ENCODE data around the gene TTPAL.

Gene TTPAL, protein sequence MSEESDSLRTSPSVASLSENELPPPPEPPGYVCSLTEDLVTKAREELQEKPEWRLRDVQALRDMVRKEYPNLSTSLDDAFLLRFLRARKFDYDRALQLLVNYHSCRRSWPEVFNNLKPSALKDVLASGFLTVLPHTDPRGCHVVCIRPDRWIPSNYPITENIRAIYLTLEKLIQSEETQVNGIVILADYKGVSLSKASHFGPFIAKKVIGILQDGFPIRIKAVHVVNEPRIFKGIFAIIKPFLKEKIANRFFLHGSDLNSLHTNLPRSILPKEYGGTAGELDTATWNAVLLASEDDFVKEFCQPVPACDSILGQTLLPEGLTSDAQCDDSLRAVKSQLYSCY

DNA sequence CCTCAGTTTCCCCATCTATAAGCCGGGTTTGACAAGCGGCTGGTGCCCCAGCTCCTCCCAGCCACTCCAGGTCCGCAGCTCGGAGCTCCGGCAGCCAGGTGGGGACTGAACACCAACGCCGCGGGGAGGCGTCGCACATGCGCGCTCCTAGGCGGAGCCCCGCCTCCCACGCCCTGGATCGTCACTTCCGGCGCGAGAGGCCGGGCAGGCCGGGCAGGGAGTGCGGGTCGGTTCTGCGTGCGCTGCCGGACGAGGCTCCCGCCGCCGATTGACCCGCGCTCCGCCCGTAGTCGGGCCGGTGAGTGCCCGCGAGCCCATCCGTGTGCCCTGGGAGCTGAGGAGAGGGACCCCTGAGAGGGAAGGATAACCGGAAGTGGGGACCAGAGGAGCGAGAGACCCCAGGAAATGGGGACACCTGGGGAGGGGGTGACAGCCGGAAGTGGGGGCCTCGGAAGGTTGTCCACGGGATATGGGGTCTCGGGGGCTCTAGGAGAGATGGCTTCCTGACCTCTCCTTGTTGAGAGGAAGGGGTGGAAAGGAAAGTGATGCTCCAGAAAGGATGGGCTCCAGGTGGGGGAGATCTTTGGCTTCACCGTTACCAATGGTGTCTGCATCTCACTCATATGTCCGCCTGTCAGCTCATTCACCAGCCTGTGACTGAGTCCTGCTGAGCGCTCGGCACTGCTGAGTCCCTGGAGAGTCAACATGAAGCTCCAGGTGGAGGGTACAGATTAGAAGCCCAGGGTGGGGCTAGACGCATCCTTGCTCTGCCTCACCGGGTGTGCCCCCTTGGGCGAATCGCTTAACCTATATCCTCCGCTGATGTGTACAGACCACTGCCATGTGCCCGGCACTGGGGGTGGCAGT is at the start of gene TTPAL:
Gene TTPAL (plus strand): TSS at position 181 of the 867 bp plus-strand sequence. CDS start 4,126 bp downstream, outside the sequence.
- DNase-seq (ENCODE audit: low spot score), result peak; percentile 85

DNA sequence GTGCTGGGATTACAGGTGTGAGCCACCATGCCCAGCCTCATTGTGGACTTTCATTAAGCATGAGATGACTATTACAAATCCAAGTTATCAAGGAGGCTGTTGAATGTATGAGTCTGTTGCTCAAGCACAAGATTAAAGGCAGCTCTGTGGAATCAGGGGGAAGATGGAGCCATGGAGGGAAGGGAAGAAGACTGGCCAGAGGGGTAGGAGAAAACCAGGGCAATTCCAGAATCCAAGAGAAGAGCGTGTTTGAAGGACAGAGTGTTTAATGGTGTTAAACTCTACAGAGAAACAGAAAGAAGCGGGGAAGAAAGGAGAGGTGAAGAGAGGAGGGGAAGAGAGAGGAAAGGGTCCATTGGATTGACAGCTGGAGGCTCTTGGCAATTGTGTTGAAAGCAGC is 49.8 kb upstream of the TTPAL start:
- DNase-seq (ENCODE audit: low spot score), result no peak

DNA sequence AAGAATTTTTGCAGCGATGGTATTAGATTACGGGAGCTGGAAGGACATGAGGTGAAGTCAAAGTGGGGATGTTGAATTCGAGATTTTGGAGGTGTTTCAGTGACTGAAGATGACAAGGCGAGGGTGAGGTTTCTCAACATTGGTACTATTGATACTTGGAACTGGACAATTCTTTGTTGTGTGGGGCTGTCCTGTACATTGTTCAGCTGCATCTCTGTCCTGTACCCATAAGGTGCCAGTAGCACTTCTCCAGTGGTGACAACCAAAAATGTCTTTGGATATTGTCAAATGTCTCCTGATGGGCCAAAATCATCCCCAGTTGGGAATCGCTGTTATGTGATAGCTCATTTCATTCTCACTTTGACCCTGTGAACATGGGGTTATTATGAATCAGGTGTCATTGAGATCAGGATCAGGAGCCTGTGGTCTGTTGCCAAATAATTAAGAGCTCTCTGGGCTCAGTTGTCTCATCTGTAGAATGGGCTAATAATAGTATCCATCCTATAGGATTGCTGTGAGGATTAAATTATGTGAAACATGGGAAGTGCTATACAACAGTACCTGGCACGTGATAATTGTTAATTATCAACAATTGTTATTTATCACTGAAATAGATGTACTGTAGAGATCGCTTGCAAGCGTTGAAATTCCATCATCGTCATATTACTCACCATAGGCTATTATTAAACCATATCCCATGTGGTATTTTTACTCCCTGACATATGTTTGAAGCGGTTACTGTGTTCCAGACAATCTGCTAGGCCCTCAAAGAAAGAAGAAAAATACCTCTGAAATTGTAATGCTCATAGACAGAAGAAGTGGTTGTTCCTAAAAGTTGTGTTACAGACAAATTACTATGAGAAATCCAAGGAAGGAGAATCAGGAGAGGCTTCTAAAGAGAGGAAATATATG is 48.5 kb upstream of the TTPAL start:
- no peak for DNase-seq (ENCODE audit: low spot score)

DNA sequence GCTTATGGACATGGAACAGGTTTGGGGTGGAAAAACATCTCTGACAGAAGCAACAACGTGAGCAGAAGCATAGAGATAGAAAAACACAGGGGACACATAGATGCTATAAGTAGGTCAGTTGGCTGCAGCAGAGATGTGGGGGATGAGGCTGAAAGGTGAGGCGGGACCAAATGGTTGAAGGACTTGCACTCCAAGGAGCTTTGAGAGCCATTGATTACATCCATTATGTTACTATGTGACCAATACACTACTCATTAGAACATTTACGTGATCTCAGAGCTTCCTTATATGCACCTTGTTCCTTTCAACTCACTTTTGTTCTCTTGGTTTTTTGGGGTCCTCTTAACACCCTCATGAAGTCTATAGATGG is 47.9 kb upstream of the TTPAL start:
- no peak for DNase-seq (ENCODE audit: low spot score)

DNA sequence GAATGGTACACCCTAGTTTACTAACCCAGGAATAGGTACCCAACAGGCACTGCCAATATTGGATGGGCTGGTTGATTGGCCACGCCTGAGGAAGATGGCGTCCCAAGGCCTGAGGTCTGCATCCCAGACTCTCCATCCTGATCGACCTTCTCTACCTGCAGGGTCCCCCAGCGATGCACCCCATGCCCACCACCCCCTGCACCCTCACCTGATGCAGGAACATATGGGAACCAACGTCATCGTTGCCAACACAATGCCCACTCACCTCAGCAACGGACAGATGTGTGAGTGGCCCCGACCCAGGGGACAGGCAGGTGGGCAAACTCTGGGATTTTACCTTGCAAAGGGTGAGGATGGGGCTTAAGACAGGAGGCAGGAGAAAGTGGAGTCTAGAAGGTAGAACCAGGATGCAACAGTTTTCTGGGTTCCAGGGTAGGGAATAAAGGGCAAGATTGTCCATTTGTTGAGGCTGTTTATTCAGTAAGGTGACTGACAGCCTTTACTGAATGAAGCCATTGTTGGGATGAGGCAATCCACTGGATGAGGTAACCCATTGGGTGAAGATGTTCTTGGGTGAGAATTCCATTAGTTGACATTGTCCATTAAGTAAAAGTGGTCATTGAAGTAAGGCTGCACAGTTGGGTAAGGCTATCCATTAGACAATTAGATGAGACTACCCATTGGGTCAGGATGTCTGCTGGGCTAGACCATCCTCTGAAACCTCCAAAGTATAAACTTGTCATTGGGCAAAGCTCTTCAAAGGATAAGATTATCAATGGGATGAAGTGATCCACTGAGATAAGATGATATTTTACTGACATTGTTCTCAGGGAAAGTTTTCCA is 47.3 kb upstream of the TTPAL start:
- no peak for DNase-seq (ENCODE audit: low spot score)

DNA sequence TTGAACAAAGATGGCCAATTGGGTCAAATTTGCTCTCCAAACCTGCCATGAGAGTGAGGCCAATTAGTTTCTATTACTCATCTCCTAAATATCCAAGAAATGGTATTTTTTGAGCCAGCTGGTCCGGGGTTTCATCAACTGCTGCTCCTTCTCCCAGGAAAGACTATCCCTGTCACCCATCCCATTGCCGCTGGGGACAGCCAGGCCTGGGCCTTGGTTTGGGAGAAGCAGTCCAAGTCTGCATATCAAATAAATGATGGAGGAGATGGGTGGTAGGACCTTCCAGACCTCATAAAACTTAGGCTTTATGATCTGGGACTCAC is 46.7 kb upstream of the TTPAL start:
- no peak for DNase-seq (ENCODE audit: low spot score)

DNA sequence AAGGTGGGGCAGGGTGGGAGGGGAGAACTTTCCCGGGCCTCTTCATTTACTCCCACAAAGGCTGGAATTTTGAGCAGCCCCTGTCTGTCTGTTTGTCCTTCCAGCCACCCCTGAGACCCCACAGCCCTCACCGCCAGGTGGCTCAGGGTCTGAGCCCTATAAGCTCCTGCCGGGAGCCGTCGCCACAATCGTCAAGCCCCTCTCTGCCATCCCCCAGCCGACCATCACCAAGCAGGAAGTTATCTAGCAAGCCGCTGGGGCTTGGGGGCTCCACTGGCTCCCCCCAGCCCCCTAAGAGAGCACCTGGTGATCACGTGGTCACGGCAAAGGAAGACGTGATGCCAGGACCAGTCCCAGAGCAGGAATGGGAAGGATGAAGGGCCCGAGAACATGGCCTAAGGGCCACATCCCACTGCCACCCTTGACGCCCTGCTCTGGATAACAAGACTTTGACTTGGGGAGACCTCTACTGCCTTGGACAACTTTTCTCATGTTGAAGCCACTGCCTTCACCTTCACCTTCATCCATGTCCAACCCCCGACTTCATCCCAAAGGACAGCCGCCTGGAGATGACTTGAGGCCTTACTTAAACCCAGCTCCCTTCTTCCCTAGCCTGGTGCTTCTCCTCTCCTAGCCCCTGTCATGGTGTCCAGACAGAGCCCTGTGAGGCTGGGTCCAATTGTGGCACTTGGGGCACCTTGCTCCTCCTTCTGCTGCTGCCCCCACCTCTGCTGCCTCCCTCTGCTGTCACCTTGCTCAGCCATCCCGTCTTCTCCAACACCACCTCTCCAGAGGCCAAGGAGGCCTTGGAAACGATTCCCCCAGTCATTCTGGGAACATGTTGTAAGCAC is 46.0 kb upstream of the TTPAL start:
- no peak for DNase-seq (ENCODE audit: low spot score)

DNA sequence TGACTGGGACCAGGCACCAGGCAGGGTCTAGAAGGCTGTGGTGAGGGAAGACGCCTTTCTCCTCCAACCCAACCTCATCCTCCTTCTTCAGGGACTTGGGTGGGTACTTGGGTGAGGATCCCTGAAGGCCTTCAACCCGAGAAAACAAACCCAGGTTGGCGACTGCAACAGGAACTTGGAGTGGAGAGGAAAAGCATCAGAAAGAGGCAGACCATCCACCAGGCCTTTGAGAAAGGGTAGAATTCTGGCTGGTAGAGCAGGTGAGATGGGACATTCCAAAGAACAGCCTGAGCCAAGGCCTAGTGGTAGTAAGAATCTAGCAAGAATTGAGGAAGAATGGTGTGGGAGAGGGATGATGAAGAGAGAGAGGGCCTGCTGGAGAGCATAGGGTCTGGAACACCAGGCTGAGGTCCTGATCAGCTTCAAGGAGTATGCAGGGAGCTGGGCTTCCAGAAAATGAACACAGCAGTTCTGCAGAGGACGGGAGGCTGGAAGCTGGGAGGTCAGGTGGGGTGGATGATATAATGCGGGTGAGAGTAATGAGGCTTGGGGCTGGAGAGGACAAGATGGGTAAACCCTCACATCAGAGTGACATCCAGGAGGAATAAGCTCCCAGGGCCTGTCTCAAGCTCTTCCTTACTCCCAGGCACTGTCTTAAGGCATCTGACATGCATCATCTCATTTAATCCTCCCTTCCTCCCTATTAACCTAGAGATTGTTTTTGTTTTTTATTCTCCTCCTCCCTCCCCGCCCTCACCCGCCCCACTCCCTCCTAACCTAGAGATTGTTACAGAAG is 45.2 kb upstream of the TTPAL start:
- no peak for DNase-seq (ENCODE audit: low spot score)

DNA sequence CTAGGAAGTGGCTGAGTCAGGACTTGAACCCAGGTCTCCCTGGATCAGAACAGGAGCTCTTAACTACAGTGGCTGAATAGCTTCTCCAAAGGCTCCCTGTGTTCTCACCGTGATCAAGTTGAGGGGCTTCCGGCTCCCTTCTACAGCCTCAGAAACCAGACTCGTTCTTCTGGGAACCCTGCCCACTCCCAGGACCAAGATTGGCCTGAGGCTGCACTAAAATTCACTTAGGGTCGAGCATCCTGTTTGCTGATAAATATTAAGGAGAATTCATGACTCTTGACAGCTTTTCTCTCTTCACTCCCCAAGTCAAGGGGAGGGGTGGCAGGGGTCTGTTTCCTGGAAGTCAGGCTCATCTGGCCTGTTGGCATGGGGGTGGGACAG is 44.6 kb upstream of the TTPAL start:
- no peak for DNase-seq (ENCODE audit: low spot score)

DNA sequence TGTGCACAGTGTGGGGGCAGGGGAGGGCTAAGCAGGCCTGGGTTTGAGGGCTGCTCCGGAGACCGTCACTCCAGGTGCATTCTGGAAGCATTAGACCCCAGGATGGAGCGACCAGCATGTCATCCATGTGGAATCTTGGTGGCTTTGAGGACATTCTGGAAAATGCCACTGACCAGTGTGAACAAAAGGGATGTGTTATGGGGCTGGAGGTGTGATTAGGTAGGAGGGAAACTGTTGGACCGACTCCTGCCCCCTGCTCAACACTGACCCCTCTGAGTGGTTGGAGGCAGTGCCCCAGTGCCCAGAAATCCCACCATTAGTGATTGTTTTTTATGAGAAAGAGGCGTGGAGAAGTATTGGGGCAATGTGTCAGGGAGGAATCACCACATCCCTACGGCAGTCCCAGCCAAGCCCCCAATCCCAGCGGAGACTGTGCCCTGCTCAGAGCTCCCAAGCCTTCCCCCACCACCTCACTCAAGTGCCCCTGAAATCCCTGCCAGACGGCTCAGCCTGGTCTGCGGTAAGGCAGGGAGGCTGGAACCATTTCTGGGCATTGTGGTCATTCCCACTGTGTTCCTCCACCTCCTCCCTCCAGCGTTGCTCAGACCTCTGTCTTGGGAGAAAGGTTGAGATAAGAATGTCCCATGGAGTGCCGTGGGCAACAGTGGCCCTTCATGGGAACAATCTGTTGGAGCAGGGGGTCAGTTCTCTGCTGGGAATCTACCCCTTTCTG is 44.0 kb upstream of the TTPAL start:
- no peak for DNase-seq (ENCODE audit: low spot score)

DNA sequence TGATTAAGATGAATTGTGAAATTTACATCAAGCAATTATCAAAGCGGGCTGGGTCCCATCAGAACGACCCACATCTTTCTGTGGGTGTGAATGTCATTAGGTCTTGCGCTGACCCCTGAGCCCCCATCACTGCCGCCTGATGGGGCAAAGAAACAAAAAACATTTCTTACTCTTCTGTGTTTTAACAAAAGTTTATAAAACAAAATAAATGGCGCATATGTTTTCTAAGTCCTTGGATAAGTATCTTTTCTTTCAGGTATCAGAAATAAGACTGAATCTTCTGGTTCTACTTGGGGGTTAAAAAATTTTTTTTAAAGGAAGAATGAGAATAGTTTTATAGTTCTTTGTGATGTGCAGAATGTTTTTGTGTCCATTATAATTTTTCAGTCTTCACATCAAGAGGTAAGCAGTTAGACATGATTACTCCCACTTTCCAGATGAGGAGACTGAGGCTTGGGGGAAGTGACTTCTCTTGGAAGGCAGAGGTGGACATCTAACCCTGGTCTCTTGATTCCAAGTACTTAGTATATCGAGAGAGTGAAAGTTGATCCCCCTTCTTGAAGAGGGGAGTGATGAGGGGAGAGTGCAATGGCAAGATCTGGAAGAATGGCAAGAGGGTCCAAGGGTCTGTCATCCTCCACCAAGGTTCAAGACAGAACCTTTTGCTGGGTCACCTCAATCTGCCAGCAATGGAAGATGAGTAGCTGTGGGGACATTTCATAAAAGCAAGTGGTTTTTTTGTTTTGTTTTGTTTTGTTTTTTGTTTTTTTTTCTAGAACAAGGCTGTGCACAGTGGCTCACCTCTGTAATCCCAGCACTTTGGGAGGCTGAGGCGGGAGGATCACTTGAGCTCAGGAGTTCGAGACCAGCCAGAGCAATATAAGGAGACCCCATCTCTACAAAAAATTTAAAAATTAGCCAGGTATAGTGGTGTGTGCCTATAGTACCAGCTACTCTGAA is 42.8 kb upstream of the TTPAL start:
- DNase-seq (ENCODE audit: low spot score), result no peak

DNA sequence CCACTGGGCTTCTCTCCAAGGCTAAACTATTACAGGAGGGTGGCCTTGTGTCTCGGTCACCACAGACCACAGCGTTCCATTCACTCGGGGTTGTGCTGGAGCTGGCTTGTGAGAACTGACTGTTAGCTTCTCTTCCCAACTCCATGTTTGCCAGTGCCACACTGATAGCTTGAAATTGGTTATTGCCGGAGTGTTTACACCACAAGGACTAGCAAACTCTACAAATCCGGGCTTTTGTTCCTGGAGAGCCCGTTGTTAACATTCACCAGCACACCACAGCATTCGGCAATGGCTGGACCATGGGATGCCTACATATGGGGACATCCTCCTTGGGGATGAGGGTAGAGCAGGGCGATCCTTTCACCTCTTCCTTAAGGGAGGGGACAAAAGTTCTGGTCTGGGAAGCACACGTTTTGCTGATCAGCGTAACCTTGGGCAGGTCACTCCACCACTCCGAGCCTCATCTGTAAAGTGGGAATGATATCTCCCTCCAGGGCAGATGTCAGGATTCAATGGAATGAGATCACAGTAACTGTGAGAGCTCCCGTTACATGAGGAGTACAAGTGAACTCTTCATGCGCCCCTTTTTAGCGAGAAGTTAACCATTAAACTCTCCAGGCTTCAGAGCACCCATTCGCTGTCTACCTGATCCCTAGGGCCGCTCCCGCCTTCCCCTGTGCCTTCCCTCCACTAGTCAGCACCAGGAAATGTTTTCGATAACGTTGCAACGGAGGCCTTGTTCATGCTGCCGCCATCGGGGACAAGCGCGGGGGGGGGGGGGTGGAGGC is 41.7 kb upstream of the TTPAL start:
- DNase-seq (ENCODE audit: low spot score), result no peak

DNA sequence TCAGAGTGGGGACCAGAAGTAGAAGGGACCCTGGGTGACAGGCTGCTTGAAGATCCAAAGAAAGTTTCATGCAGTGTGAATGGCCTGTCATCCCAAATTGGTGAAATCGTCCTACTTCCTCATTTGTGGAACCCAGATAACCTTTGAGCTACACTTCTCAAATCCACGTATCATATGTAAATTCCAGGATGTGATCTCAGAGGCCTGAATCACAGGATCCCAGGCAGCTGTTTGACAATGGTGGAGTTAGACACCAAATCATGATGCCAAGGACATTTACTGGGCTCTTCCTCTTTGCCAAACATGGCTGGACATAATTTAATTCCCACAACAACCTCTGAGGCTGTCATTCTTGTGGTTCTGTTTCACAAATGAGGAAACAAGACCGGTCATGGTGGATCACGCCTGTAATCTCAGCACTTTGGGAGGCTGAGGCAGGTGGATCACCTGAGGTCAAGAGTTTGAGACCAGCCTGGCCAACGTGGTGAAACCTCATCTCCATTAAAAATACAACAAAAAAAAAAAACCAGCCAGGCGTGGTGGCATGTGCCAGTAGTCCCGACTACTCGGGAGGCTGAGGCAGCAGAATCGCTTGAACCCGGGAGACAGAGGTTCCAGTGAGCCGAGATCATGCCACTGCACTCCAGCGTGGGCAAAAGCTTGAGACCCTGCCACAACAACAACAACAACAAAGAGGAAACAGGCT is 39.9 kb upstream of the TTPAL start:
- DNase-seq (ENCODE audit: low spot score), result no peak

DNA sequence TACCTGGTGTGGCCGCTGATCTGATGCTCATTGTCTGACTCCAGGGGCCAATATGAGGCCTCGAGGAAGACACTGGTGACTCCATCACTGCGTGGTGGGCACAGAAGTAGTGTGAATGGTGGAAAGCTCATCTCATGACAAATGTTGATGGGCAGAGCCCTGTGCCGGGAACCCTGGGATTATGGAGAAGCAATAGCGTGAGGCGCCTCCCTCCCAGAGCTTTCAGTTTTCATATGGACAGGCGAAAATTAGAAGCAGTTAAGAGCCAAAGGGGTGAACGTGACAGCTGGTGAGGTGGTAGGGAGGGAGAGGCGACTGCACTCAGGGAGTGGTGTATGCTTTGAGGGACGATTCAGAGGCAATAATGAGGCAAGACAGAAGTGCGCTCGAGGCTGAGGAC is 39.3 kb upstream of the TTPAL start:
- DNase-seq (ENCODE audit: low spot score), result no peak

DNA sequence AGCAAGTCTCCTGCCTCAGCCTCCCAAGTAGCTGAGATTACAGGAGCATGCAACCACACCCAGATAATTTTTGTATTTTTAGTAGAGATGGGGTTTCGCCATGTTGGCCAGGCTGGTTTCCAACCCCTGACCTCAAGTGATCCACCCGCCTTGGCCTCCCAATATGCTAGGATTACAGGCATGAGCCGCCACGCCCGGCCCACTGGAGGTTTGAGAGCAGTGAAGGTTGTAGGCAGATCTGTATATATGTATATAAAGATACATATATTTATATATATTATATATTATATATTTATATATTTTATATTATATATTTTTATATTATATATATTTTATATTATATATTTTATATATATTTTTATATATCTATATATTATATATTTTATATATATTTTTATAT is 38.2 kb upstream of the TTPAL start:
- no peak for DNase-seq (ENCODE audit: low spot score)

DNA sequence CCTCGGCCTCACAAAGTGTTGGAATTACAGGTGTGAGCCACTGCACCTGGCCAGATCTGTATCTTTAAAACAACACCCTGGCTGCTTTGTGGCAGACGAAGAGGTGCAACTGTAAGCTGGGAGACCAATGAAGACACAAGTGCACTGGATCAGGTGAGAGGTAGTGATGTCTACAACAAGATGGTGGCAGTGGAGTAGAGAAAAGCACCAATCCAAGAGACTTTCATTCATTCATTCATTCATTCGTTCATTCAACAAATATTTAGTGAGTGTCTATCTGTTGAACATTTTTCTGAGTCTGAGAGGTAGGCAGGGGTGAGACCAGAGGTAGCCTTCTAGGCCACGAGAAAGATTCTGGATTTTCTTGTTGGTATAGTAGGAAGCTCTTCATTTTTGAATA is 36.9 kb upstream of the TTPAL start:
- no peak for DNase-seq (ENCODE audit: low spot score)

DNA sequence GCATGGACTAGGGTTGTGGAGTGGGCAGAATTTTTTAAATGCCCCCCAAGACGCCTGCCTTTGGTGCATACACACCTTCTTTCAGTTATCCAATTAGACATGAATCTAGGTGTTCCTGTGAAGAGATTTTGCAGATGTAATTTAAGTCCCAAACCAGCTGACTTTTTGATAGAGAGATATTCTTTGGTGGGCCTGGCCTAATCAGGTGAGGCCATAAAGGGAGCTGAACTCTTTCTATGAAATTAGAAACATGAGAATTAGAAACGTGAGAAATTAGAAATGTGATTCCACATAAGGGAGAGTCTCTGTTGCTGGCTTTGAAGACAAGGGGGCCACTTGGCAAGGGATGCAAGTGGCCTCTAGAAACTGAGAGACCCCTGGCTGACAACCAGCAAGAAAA is 36.4 kb upstream of the TTPAL start:
- DNase-seq (ENCODE audit: low spot score), result no peak
